H1 (cell line): ENCODE data around the gene CES4A. TPM values are rescaled to one million over a fixed set of nuclear protein-coding genes. Genes with fewer than 3 reads are reported as not detected.

ENCODE experiments used
- CTCF ChIA-PET: fragments of 300-600 bp; sonication (Branson Sonifier 250); formaldehyde crosslinking; loops from one replicate; lab custom pipeline; 2021; ENCODE audit not compliant: partially characterized antibody; lab: Charles Lee
- POLR2A ChIA-PET: fragments of 300-600 bp; sonication (Branson Sonifier 250); formaldehyde crosslinking; loops from one replicate; lab custom pipeline; 2021; ENCODE audit warnings: inconsistent platforms; ENCODE audit not compliant: partially characterized antibody; lab: Charles Lee
- DNase-seq, 2 experiments: peaks; one replicate each; pipeline versions ENCODE4 v3.0.0 to v3.0.0-alpha.2; 2010 to 2022; ENCODE audit warnings: low spot score in 2 of 2, low read depth in 1 of 2, mixed read lengths in 1 of 2
- FAIRE-seq: peaks from 2 replicates; lab custom pipeline; 2011; peaks lifted over from hg19 to GRCh38; lab: Jason Lieb, UNC
- H2AFZ ChIP-seq: 2 replicates; pipeline ENCODE4 v1.8.1; 2012; ENCODE audit warnings: low read length, inconsistent platforms
- H2AK5ac ChIP-seq: 2 replicates; pipeline ENCODE4 v1.6.1; 2013; ENCODE audit warnings: low read depth, low read length
- H2BK120ac ChIP-seq: replicated peaks from 2 replicates; pipeline ENCODE3; 2013; ENCODE audit warnings: low read depth, low read length, inconsistent platforms
- H2BK12ac ChIP-seq: 2 replicates; pipeline ENCODE4 v1.6.1; 2013; ENCODE audit warnings: low read depth, low read length
- H2BK15ac ChIP-seq: 2 replicates; pipeline ENCODE4 v1.6.1; 2013; ENCODE audit warnings: low read length
- H2BK20ac ChIP-seq: 2 replicates; pipeline ENCODE4 v1.6.1; 2013; ENCODE audit warnings: low read length
- H2BK5ac ChIP-seq: 2 replicates; pipeline ENCODE4 v1.6.1; 2013; ENCODE audit warnings: low read depth, low read length
- H3K14ac ChIP-seq: 2 replicates; pipeline ENCODE4 v1.6.1; 2013; ENCODE audit warnings: inconsistent platforms; ENCODE audit not compliant: insufficient read length
- H3K18ac ChIP-seq: 2 replicates; pipeline ENCODE4 v1.6.1; 2013; ENCODE audit warnings: low read length; ENCODE audit errors: extremely low read depth
- H3K23ac ChIP-seq: 2 replicates; pipeline ENCODE4 v1.6.1; 2013; ENCODE audit warnings: inconsistent platforms; ENCODE audit not compliant: insufficient read length
- H3K23me2 ChIP-seq: 2 replicates; pipeline ENCODE4 v1.6.1; 2013; ENCODE audit warnings: low read depth, low read length
- H3K27ac ChIP-seq: 2 replicates; pipeline ENCODE4 v1.6.1; 2011; ENCODE audit warnings: low read depth, low read length, inconsistent platforms
- H3K27me3 ChIP-seq, 4 experiments: replicated peaks in 1 of 4; 1 replicate in 1 of 4; 2 replicates in 3 of 4; pipeline versions ENCODE4 v1.6.1 to v1.8.1; 2011 to 2013; ENCODE audit warnings: low read length in 3 of 4, mild to moderate bottlenecking in 3 of 4, inconsistent platforms in 2 of 4, mixed read lengths in 2 of 4, moderate library complexity in 1 of 4; ENCODE audit not compliant: control insufficient read depth in 3 of 4, insufficient read depth in 3 of 4; ENCODE audit errors: extremely low read depth in 1 of 4
- H3K36me3 ChIP-seq, 4 experiments: 2 replicates each; pipeline versions ENCODE4 v1.6.1 to v1.8.1; 2011 to 2013; ENCODE audit warnings: mild to moderate bottlenecking in 4 of 4, low read length in 3 of 4, moderate library complexity in 2 of 4, control low read depth in 1 of 4, inconsistent platforms in 1 of 4; ENCODE audit not compliant: insufficient read depth in 4 of 4, control insufficient read depth in 2 of 4
- H3K4ac ChIP-seq: replicated peaks from 2 replicates; pipeline ENCODE3; 2013; ENCODE audit warnings: low read length, low read depth, mixed read lengths, inconsistent platforms; ENCODE audit not compliant: insufficient read length
- H3K4me1 ChIP-seq, 4 experiments: replicated peaks in 1 of 4; 1 replicate in 1 of 4; 2 replicates in 3 of 4; pipeline versions ENCODE4 v1.6.1 to v1.8.1; 2011 to 2013; ENCODE audit warnings: low read length in 3 of 4, inconsistent platforms in 2 of 4, mixed read lengths in 1 of 4; ENCODE audit not compliant: insufficient read depth in 4 of 4, control insufficient read depth in 3 of 4
- H3K4me2 ChIP-seq, 2 experiments: 2 replicates each; pipeline versions ENCODE4 v1.6.1 to v1.8.1; 2011 to 2013; ENCODE audit warnings: low read depth in 2 of 2, low read length in 2 of 2, control low read depth in 1 of 2, inconsistent platforms in 1 of 2, mild to moderate bottlenecking in 1 of 2; ENCODE audit not compliant: insufficient read depth in 1 of 2
- H3K4me3 ChIP-seq, 4 experiments: fragments of 200-600, 300-600 bp in 1 of 4; sonication (generic), shearing (Covaris generic), sonication (Bioruptor Twin) in 1 of 4; 2 replicates each; pipeline versions ENCODE4 v1.5.1 to v1.8.1; 2011 to 2016; ENCODE audit warnings: low read length in 4 of 4, low read depth in 3 of 4, control low read depth in 2 of 4, inconsistent platforms in 2 of 4, mild to moderate bottlenecking in 2 of 4, mixed read lengths in 1 of 4, moderate library complexity in 1 of 4; ENCODE audit not compliant: insufficient read depth in 2 of 4; ENCODE audit errors: extremely low read depth in 1 of 4
- H3K56ac ChIP-seq: replicated peaks from 2 replicates; pipeline ENCODE3; 2013; ENCODE audit warnings: low read depth, mild to moderate bottlenecking, mixed read lengths, low read length, inconsistent platforms; ENCODE audit not compliant: insufficient read length
- H3K79me1 ChIP-seq: 2 replicates; pipeline ENCODE4 v1.6.1; 2013; ENCODE audit warnings: low read depth, low read length, control low read depth
- H3K79me2 ChIP-seq, 2 experiments: 2 replicates each; pipeline versions ENCODE4 v1.6.1 to v1.8.1; 2012 to 2013; ENCODE audit warnings: low read length in 2 of 2, mild to moderate bottlenecking in 2 of 2, inconsistent platforms in 1 of 2; ENCODE audit not compliant: insufficient read depth in 2 of 2, control insufficient read depth in 1 of 2
- H3K9ac ChIP-seq, 4 experiments: replicated peaks in 1 of 4; 1 replicate in 1 of 4; 2 replicates in 3 of 4; pipeline versions ENCODE4 v1.6.1 to v1.8.1; 2011 to 2013; ENCODE audit warnings: low read depth in 3 of 4, low read length in 3 of 4, control low read depth in 2 of 4, mild to moderate bottlenecking in 2 of 4, moderate library complexity in 2 of 4, inconsistent platforms in 1 of 4; ENCODE audit errors: extremely low read depth in 1 of 4
- H3K9me3 ChIP-seq, 2 experiments: 2 replicates each; pipeline versions ENCODE4 v1.6.1 to v1.8.1; 2012 to 2013; ENCODE audit warnings: mild to moderate bottlenecking in 2 of 2, moderate library complexity in 2 of 2, control low read depth in 1 of 2, inconsistent platforms in 1 of 2, low read depth in 1 of 2, low read length in 1 of 2, mixed read lengths in 1 of 2; ENCODE audit not compliant: insufficient read depth in 2 of 2
- H4K20me1 ChIP-seq, 2 experiments: replicated peaks in 1 of 2; 2 replicates each; pipeline versions ENCODE3 to v1.8.1; 2011 to 2013; ENCODE audit warnings: inconsistent platforms in 2 of 2, low read length in 2 of 2, mild to moderate bottlenecking in 1 of 2; ENCODE audit not compliant: insufficient read depth in 2 of 2, control insufficient read depth in 1 of 2
- H4K5ac ChIP-seq: 2 replicates; pipeline ENCODE4 v1.6.1; 2013; ENCODE audit warnings: low read length, low read depth, mixed read lengths, inconsistent platforms; ENCODE audit not compliant: insufficient read length
- H4K8ac ChIP-seq: 2 replicates; pipeline ENCODE4 v1.8.0; 2013; ENCODE audit warnings: mild to moderate bottlenecking, moderate library complexity, low read length, inconsistent platforms; ENCODE audit not compliant: insufficient read depth; ENCODE audit errors: extremely low read depth
- H4K91ac ChIP-seq: replicated peaks from 2 replicates; pipeline ENCODE3; 2013; ENCODE audit warnings: low read length, mixed read lengths, inconsistent platforms; ENCODE audit not compliant: insufficient read length
- ATF2 ChIP-seq: IDR thresholded peaks from 2 replicates; pipeline ENCODE4 v1.6.1; 2012; ENCODE audit warnings: low read length, inconsistent platforms
- CBX5 ChIP-seq: fragments of 300-800, 300-1000 bp; sonication (generic); IDR thresholded peaks from 2 replicates; pipeline ENCODE4 v1.7.1; 2016; ENCODE audit warnings: antibody characterized with exemption, low read length, low read depth
- CBX8 ChIP-seq: fragments of 300-800, 300-1000 bp; sonication (generic); IDR thresholded peaks from 2 replicates; pipeline ENCODE4 v1.7.1; 2016; ENCODE audit warnings: low read depth, low read length, borderline replicate concordance
- FOSL1 ChIP-seq: IDR thresholded peaks from 2 replicates; pipeline ENCODE4 v1.6.1; 2011; ENCODE audit warnings: mild to moderate bottlenecking, low read depth, low read length, moderate library complexity; ENCODE audit not compliant: insufficient read depth
- JUN ChIP-seq: IDR thresholded peaks from 2 replicates; pipeline ENCODE4 v1.6.1; 2011; ENCODE audit warnings: low read depth, mild to moderate bottlenecking, improper control_type of control experiment, low read length
- KDM4A ChIP-seq: IDR thresholded peaks from one replicate; pipeline ENCODE4 v1.7.1; 2012; ENCODE audit warnings: low read depth, mild to moderate bottlenecking, moderate library complexity, low read length, inconsistent platforms; ENCODE audit not compliant: severe bottlenecking
- PHF8 ChIP-seq: fragments of 200-600 bp; sonication (generic); conservative IDR thresholded peaks from 2 replicates; pipeline ENCODE4 v1.7.1; 2012; ENCODE audit warnings: low read depth, mild to moderate bottlenecking, inconsistent platforms, low read length, moderate library complexity
- RNF2 ChIP-seq: fragments of 200-900, 300-1000 bp; sonication (generic); IDR thresholded peaks from 2 replicates; pipeline ENCODE4 v1.7.1; 2016; ENCODE audit warnings: borderline replicate concordance, low read depth, mild to moderate bottlenecking, antibody characterized with exemption, low read length; ENCODE audit not compliant: poor library complexity, severe bottlenecking; ENCODE audit errors: missing control alignments
- ZNF274 ChIP-seq: IDR thresholded peaks from 2 replicates; pipeline ENCODE4 v1.7.0; 2012; ENCODE audit warnings: low read length, borderline replicate concordance; ENCODE audit errors: extremely low read depth
- WGBS, 2 experiments: shearing (Covaris generic) in 1 of 2; methylation state at CpG; one replicate each; pipeline versions ENCODE4 v1.1.6 to v1.1.7; 2013 to 2015; ENCODE audit warnings: low lambda C conversion rate in 2 of 2, mixed read lengths in 2 of 2, inconsistent platforms in 1 of 2, low coverage in 1 of 2, missing lambda C conversion rate in 1 of 2; ENCODE audit not compliant: insufficient replicate concordance in 2 of 2, insufficient coverage in 1 of 2, insufficient read length in 1 of 2; ENCODE audit errors: extremely low coverage in 1 of 2, missing lambda C conversion rate in 1 of 2; 5-methylcytosine and 5-hydroxymethylcytosine counted together
- polyA plus RNA-seq, 7 experiments: library from polyadenylated mRNA; depleted of rRNA in 3 of 7; stranded (reverse) in 5 of 7; unstranded in 2 of 7; fragments of >200 nt in 5 of 7; fragments of 200-250 nt in 2 of 7; gene quantifications; 1 replicate in 5 of 7; 2 replicates in 1 of 7; 4 replicates in 1 of 7; pipeline versions ENCODE4 v1.2.1 to v1.2.3, GENCODE V29; 2011 to 2013; ENCODE audit warnings: missing spikeins in 2 of 7, mixed read lengths in 2 of 7
- total RNA-seq: library from RNA; stranded (reverse); fragmentation: NEBNext Ultra II Directional; extraction: Animal tissue kit (Norgen Biotek cat#: 25700); gene quantifications from 2 replicates; pipeline ENCODE4 v1.2.1, GENCODE V29; 2021

CES4A gene
- total and polyA plus RNA-seq, 2 of the 8 experiments (the other 6 are each of a cell fraction or from before 2014, with no cell fraction given): 0.93 to 1.5 TPM

GRCh38 chr16:66942981-66943380, 45.4 kb upstream of the CES4A start:
- Histone ChIP-seq H3K4me2 (no peak overlapping the region), H3K9ac (no peak overlapping the region), H3K9me3 (no peaks in the 10 kb centered on the region), H3K56ac (no peak overlapping the region), H2BK15ac (no peak overlapping the region), H2AFZ (no peak overlapping the region), H2BK120ac (no peak overlapping the region), H3K36me3 (peaks cover 5 to 18% (median 15%) of the 10 kb centered on the region in 4 experiments; a peak in 7 of 8 replicates), H3K4me1 (peaks cover 0 to 3% (median 1%) of the 10 kb centered on the region in 4 experiments; a peak in 1 of 7 replicates), H3K14ac (no peak overlapping the region), H3K23ac (no peak overlapping the region), H2BK5ac (no peak overlapping the region), H3K4me3 (no peak overlapping the region), H2AK5ac (no peak overlapping the region), H4K91ac (no peak overlapping the region), H2BK12ac (no peak overlapping the region), H4K20me1 (peaks cover 0 to 3% of the 10 kb centered on the region in 2 experiments), H3K4ac (no peak overlapping the region), H3K79me2 (no peaks in the 10 kb centered on the region), H3K18ac (no peak overlapping the region), H3K23me2 (no peaks in the 10 kb centered on the region; the same call in 1 of the 2 replicates), H2BK20ac (no peak overlapping the region), H3K27me3 (peaks cover 3 to 8% (median 7%) of the 10 kb centered on the region in 4 experiments), H3K27ac (no peak overlapping the region), H3K79me1 (no peaks in the 10 kb centered on the region), H4K8ac (no peak overlapping the region; the same call in 1 of the 2 replicates), H4K5ac (no peak overlapping the region)
- POLR2A ChIA-PET: interaction anchor here (0.9 to 1.9 kb wide), 4 partner anchors 14 to 42 kb away, joined by 3 to 6 read pairs (median 3); partner anchors contain the start of gene CDH16
- DNase-seq: no peak
- 92% methylated on average over 5 of the region's 5 CpGs; no CpG with 5 or more reads in 1 of the 2 experiments for WGBS, 2 experiments
- no peak for FAIRE-seq
- CTCF ChIA-PET: interaction anchor here (0.9 to 4.7 kb wide), 10 partner anchors 11 to 342 kb away, joined by 3 to 18 read pairs (median 4); no protein-coding TSS in a partner anchor
- TF ChIP-seq RNF2: no peak
- no peak for TF ChIP-seq ZNF274
- no peak for TF ChIP-seq JUN
- TF ChIP-seq ATF2: no peak
- TF ChIP-seq PHF8: no peak
- no peak for TF ChIP-seq KDM4A
- no peak for TF ChIP-seq CBX8
- no peak for TF ChIP-seq FOSL1
- TF ChIP-seq CBX5: no peak
